A549 (cell line): ENCODE measurements around the gene ERVW-1. TPM values are rescaled to one million over a fixed set of nuclear protein-coding genes. Genes with fewer than 3 reads are reported as not detected.

Source experiments
- ATAC-seq, 2 experiments: fragments of 200-7000 bp in 1 of 2; fragments of >200 bp in 1 of 2; cut with Nextera tagmentation in 1 of 2; cut with Tn5 transposase in 1 of 2; 3 replicates each; pipeline versions ENCODE4 v1.8.0 to v1.9.1; 2018 to 2020; ENCODE audit warnings: mild to moderate bottlenecking in 1 of 2, moderate library complexity in 1 of 2
- CTCF ChIA-PET: fragments of 300-600 bp; sonication (Branson Sonifier 250); formaldehyde crosslinking; extraction: SDS; loops from one replicate; lab custom pipeline; 2021; ENCODE audit warnings: antibody characterized with exemption, inconsistent platforms; lab: Yijun Ruan, JAX
- POLR2A ChIA-PET: fragments of 350-600 bp; formaldehyde crosslinking; extraction: SDS; loops from one replicate; lab custom pipeline; 2021; ENCODE audit warnings: antibody characterized with exemption, inconsistent platforms; lab: Yijun Ruan, JAX
- DNase-seq, 2 experiments: peaks; one replicate each; pipeline versions ENCODE4 v3.0.0 to v3.0.0-alpha.2; 2011 to 2016; ENCODE audit warnings: low read depth in 1 of 2, low spot score in 1 of 2
- FAIRE-seq: peaks from 2 replicates; lab custom pipeline; 2011; peaks lifted over from hg19 to GRCh38; lab: Jason Lieb, UNC
- H3K27ac ChIP-seq, 2 experiments: fragments of >200 bp; sonication (Bioruptor Twin); formaldehyde crosslinking; 3 replicates each; pipeline ENCODE4 v1.5.1; 2016 to 2017
- H3K4me1 ChIP-seq: fragments of >200 bp; sonication (Bioruptor Twin); formaldehyde crosslinking; 3 replicates; pipeline ENCODE4 v1.6.1; 2016
- H3K4me2 ChIP-seq: fragments of >200 bp; sonication (Bioruptor Twin); formaldehyde crosslinking; 3 replicates; pipeline ENCODE4 v1.6.1; 2016
- H3K4me3 ChIP-seq: fragments of >200 bp; sonication (Bioruptor Twin); formaldehyde crosslinking; 3 replicates; pipeline ENCODE4 v1.5.1; 2016
- H3K9me3 ChIP-seq: fragments of >200 bp; sonication (Bioruptor Twin); formaldehyde crosslinking; 3 replicates; pipeline ENCODE4 v1.6.1; 2016
- CEBPB ChIP-seq, 2 experiments: fragments of >200 bp in 1 of 2; sonication (Bioruptor Twin) in 1 of 2; formaldehyde crosslinking in 1 of 2; IDR thresholded peaks; 2 replicates each; pipeline ENCODE4 v1.6.1; 2012 to 2016
- CHD4 ChIP-seq: fragments of 200-600 bp; sonication (generic); IDR thresholded peaks from 2 replicates; pipeline ENCODE4 v1.6.1; 2016; ENCODE audit warnings: antibody characterized with exemption, mild to moderate bottlenecking, borderline replicate concordance
- ESRRA ChIP-seq: fragments of 150-350 bp; IDR thresholded peaks from 2 replicates; pipeline ENCODE4 v1.6.1; 2014; ENCODE audit warnings: mild to moderate bottlenecking, low read length, borderline replicate concordance
- FOSB ChIP-seq: fragments of 250-450 bp; sonication (Bioruptor Pico); IDR thresholded peaks from 2 replicates; pipeline ENCODE4 v1.5.0; 2020; ENCODE audit warnings: mild to moderate bottlenecking, moderate library complexity
- FOXS1 ChIP-seq: fragments of 250-450 bp; sonication (Bioruptor Pico); IDR thresholded peaks from 2 replicates; pipeline ENCODE4 v1.5.0; 2020; ENCODE audit warnings: mild to moderate bottlenecking, moderate library complexity
- HOXB5 ChIP-seq: fragments of 250-450 bp; sonication (Bioruptor Pico); IDR thresholded peaks from 2 replicates; pipeline ENCODE4 v1.5.0; 2020; ENCODE audit warnings: mild to moderate bottlenecking, moderate library complexity
- KDM1A ChIP-seq: fragments of 200-600 bp; sonication (generic); IDR thresholded peaks from 2 replicates; pipeline ENCODE4 v1.6.1; 2016; ENCODE audit warnings: low read depth, mild to moderate bottlenecking
- MAFK ChIP-seq: fragments of 450-650 bp; IDR thresholded peaks from 2 replicates; pipeline ENCODE4 v1.6.1; 2014; ENCODE audit not compliant: partially characterized antibody
- MYC ChIP-seq: IDR thresholded peaks from 2 replicates; pipeline ENCODE4 v1.6.1; 2012; ENCODE audit warnings: mild to moderate bottlenecking, inconsistent platforms, low read length, improper control_type of control experiment, borderline replicate concordance
- NFE2L2 ChIP-seq: fragments of 150-350 bp; conservative IDR thresholded peaks from 2 replicates; pipeline ENCODE4 v1.6.1; 2014; ENCODE audit warnings: low read length
- NPAS2 ChIP-seq: fragments of 250-450 bp; sonication (Bioruptor Pico); IDR thresholded peaks from 2 replicates; pipeline ENCODE4 v1.8.0; 2022; ENCODE audit warnings: mild to moderate bottlenecking, moderate library complexity, borderline replicate concordance
- POLR2A ChIP-seq: IDR thresholded peaks from 2 replicates; pipeline ENCODE4 v1.6.1; 2012; ENCODE audit warnings: mild to moderate bottlenecking, low read length
- RAD21 ChIP-seq, 2 experiments: fragments of >200 bp in 1 of 2; sonication (Bioruptor Twin) in 1 of 2; formaldehyde crosslinking in 1 of 2; IDR thresholded peaks in 1 of 2; conservative IDR thresholded peaks in 1 of 2; 2 replicates in 1 of 2; 3 replicates in 1 of 2; pipeline ENCODE4 v1.6.1; 2012 to 2018; ENCODE audit warnings: inconsistent platforms in 1 of 2
- RNF2 ChIP-seq: fragments of 200-600 bp; sonication (generic); IDR thresholded peaks from 2 replicates; pipeline ENCODE4 v1.6.1; 2016; ENCODE audit warnings: low read depth, mild to moderate bottlenecking, antibody characterized with exemption, moderate library complexity, borderline replicate concordance
- TFCP2L1 ChIP-seq: fragments of 250-450 bp; sonication (Bioruptor Pico); IDR thresholded peaks from 2 replicates; pipeline ENCODE4 v1.5.0; 2021; ENCODE audit warnings: mild to moderate bottlenecking
- ZC3H11A ChIP-seq: fragments of 450-650 bp; IDR thresholded peaks from 2 replicates; pipeline ENCODE4 v1.6.1; 2014; ENCODE audit warnings: antibody characterized with exemption, mild to moderate bottlenecking
- WGBS: methylation state at CpG from one replicate; pipeline ENCODE4 v1.1.6; 2017; ENCODE audit errors: missing lambda C conversion rate; 5-methylcytosine and 5-hydroxymethylcytosine counted together
- polyA plus RNA-seq, 4 experiments: library from polyadenylated mRNA; depleted of rRNA in 3 of 4; stranded (reverse); fragments of >200 nt; fragmentation: RNase III in 1 of 4; extraction: RNeasy Plus Mini Kit Qiagen cat#74134 plus additional on column Dnase treatment in 1 of 4; gene quantifications; 2 replicates in 3 of 4; 3 replicates in 1 of 4; pipeline ENCODE4 v1.2.3, GENCODE V29; 2011 to 2017

The ERVW-1 gene
- polyA plus RNA-seq, 2 of the 4 experiments (the other 2 are of a cell fraction), result not detected

DNA sequence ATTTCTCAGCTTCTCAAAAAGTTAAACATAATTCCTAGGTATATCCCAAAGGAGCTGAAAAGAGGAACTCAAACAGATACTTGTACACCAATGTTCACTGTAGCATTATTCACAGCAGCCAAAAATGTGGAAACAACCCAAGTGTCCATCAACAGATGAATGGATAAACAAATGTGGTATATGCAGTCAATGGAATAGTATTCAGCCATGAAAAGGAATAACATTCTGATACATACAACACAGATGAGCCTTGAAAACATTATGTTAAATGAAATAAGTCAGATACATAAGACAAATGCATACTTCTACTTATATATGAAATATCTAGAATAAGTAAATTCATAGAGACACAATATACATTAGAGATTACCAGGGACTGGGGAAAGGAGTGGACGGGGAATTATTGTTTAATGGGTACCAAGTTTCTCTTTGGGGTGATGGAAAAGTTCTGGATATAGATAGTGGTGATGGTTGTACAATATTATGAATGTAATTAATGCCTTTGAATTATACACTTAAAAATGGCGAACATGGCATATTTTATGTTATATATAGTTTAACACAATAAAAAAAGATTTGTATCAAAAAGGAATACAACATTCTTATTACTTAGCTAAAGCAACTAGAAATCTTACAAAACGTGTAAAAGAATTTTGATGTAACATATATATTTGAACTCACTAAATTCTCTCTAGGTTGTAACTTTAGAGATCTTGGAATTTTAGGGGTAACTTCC, 35.6 kb upstream of the ERVW-1 start:
- Histone ChIP-seq H3K9me3 (no peaks in the 10 kb centered on the region), H3K27ac (no peak overlapping the region), H3K4me2 (no peak overlapping the region), H3K4me1 (no peaks in the 10 kb centered on the region), H3K4me3 (no peak overlapping the region)
- no peak for ATAC-seq
- ChIA-PET POLR2A (interaction anchor here (1.8 kb wide), 1 partner anchor 15 kb away, joined by 4 read pairs; the partner anchor contains the start of gene RBM48), CTCF (interaction anchor here (1.1 kb wide), 1 partner anchor 15 kb away, joined by 5 read pairs; the partner anchor contains the start of genes PEX1 and RBM48)
- 45% methylated on average over 3 of the region's 3 CpGs for WGBS
- DNase-seq, result no peak
- no peak for FAIRE-seq
- TF ChIP-seq TFCP2L1 (CRISPR knock-in tag), result no peak
- no peak for TF ChIP-seq NPAS2 (CRISPR knock-in tag)
- TF ChIP-seq ESRRA, result no peak

GRCh38 chr7:92508946-92509345, 31.2 kb upstream of the ERVW-1 start:
- no peak overlapping the region for H3K4me3 ChIP-seq
- CTCF ChIA-PET, result interaction anchor here (0.6 to 0.7 kb wide), 2 partner anchors 20 to 327 kb away, joined by 3 read pairs; partner anchors contain the start of genes CDK6, PEX1 and RBM48
- no peaks in the 10 kb centered on the region for H3K9me3 ChIP-seq
- POLR2A ChIA-PET, result no interaction called here
- DNase-seq, result no peak
- no peaks in the 10 kb centered on the region for H3K4me1 ChIP-seq
- H3K27ac ChIP-seq, result no peak overlapping the region
- 89% methylated on average over 5 of the region's 5 CpGs for WGBS
- no peak for ATAC-seq
- no peak for FAIRE-seq
- TF ChIP-seq ZC3H11A, result no peak
- no peak for TF ChIP-seq CHD4
- TF ChIP-seq RAD21 (conservative IDR thresholded peaks at IDR 0.05 in 1 of 2, IDR thresholded peaks at IDR 0.05 in 1 of 2), result no peak
- no peak for TF ChIP-seq FOXS1 (CRISPR knock-in tag)
- no peak for TF ChIP-seq CEBPB (IDR thresholded peaks at IDR 0.05)
- peak; percentile 60 for TF ChIP-seq MAFK
- TF ChIP-seq HOXB5 (CRISPR knock-in tag), result no peak
- TF ChIP-seq RNF2, result no peak
- no peak for TF ChIP-seq KDM1A
- no peak overlapping the region for H3K4me2 ChIP-seq

DNA sequence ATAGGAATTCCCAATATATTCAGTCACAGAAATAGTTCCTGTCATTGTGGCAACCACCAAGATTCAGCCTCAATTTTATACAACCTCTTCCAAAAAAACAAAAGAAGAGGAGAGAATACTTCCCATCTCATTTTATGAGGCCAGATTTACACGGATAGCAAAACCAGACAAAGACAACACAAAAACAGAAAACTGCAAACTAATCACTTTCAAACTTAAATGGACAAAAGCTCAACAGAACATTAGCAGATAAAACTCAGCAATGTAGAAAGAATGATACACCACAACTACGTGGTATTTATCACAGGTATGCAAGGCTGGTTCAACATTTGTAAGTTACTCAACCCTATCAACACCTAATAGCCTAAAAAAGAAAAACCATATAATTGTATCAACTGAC, 28.6 kb upstream of the ERVW-1 start:
- ChIA-PET CTCF (interaction anchor here (0.6 kb wide), 1 partner anchor 688 kb away, joined by 3 read pairs; no protein-coding TSS in a partner anchor), POLR2A (interaction anchor here (1.1 kb wide), 1 partner anchor 23 kb away, joined by 3 read pairs; the partner anchor contains the start of gene RBM48)
- Histone ChIP-seq H3K4me2 (no peak overlapping the region), H3K4me3 (no peak overlapping the region), H3K27ac (no peak overlapping the region), H3K9me3 (no peaks in the 10 kb centered on the region), H3K4me1 (no peaks in the 10 kb centered on the region)
- DNase-seq (no peak), FAIRE-seq (no peak), ATAC-seq (no peak)
- peak; percentile 77 for TF ChIP-seq MAFK
- no peak for TF ChIP-seq POLR2A
- 69% methylated on average over 2 of the region's 2 CpGs for WGBS

DNA sequence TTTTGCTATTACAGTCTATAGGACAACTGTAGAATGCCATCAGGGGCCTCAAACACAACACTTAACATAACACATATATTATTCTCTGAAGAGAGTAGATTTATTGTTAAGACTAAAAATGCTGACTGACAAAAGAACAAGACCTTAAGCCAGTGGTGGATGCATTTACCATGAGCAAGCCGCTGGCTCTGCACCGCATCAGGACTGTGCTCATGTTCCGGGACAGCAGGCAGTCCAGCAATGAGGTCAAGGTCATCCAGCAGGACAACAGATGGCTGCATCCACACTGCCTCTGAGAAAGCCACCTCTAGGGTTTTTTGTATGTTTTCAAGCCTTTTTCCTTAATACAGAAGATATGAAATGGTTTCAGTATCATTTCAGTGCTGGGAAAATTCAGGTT, 26.8 kb upstream of the ERVW-1 start:
- Histone ChIP-seq H3K4me1 (no peaks in the 10 kb centered on the region), H3K4me2 (no peak overlapping the region), H3K4me3 (no peak overlapping the region), H3K9me3 (no peaks in the 10 kb centered on the region), H3K27ac (no peak overlapping the region)
- FAIRE-seq (no peak), DNase-seq (no peak), ATAC-seq (no peak)
- 93% methylated on average over 3 of the region's 3 CpGs for WGBS
- peak; percentile 1 for TF ChIP-seq MAFK
- TF ChIP-seq FOSB (CRISPR knock-in tag), result no peak
- ChIA-PET CTCF (no interaction called here), POLR2A (no interaction called here)

GRCh38 chr7:92503767-92504166, 26.0 kb upstream of the ERVW-1 start:
- whole genome bisulfite sequencing, result 79% methylated on average over 2 of the region's 2 CpGs
- ATAC-seq, result no peak
- POLR2A ChIA-PET, result no interaction called here
- TF ChIP-seq NFE2L2, result no peak
- TF ChIP-seq MYC, result no peak
- DNase-seq, result no peak
- no peaks in the 10 kb centered on the region for H3K9me3 ChIP-seq
- H3K4me3 ChIP-seq, result no peak overlapping the region
- CTCF ChIA-PET, result no interaction called here
- no peak overlapping the region for H3K4me2 ChIP-seq
- no peaks in the 10 kb centered on the region for H3K4me1 ChIP-seq
- FAIRE-seq, result no peak
- H3K27ac ChIP-seq, result no peak overlapping the region
